Choroid plexus epithelial cell (primary cell): ENCODE data around the gene PRKAG3.
A peak's percentile ranks its signal among the peaks of the same experiment; 100 is the strongest.

Experiments used
- DNase-seq: peaks from one replicate; pipeline ENCODE4 v3.0.0-alpha.2; 2010; ENCODE audit warnings: low read depth
- H3K4me3 ChIP-seq: 2 replicates; pipeline ENCODE4 v1.5.1; 2011; ENCODE audit warnings: low read depth, mild to moderate bottlenecking, control low read depth, low read length, moderate library complexity
- CTCF ChIP-seq: conservative IDR thresholded peaks from 2 replicates; pipeline ENCODE4 v1.5.1; 2011; ENCODE audit warnings: low read depth, mild to moderate bottlenecking, control low read depth, inconsistent platforms, low read length, moderate library complexity

PRKAG3 gene

GRCh38 chr2:218798767-218799504 lies 32.7 kb downstream of the PRKAG3 start:
- no peak for TF ChIP-seq CTCF
- peak; percentile 53 for DNase-seq
- no peak overlapping the region for H3K4me3 ChIP-seq

- no peak overlapping the region for H3K4me3 ChIP-seq
- DNase-seq = no peak
- TF ChIP-seq CTCF = no peak
These were observed 34.9 kb downstream of the PRKAG3 start for GRCh38 chr2:218796691-218797090.

- TF ChIP-seq CTCF = no peak
- DNase-seq = no peak
- no peak overlapping the region for H3K4me3 ChIP-seq
These were observed 39.2 kb downstream of the PRKAG3 start for GRCh38 chr2:218792433-218792832.

- no peak for TF ChIP-seq CTCF
- H3K4me3 ChIP-seq = no peak overlapping the region
- DNase-seq = peak; percentile 16
These were observed 42.9 kb downstream of the PRKAG3 start for GRCh38 chr2:218788529-218789255.

- H3K4me3 ChIP-seq = no peak overlapping the region
- DNase-seq = no peak
- no peak for TF ChIP-seq CTCF
These were observed 45.5 kb downstream of the PRKAG3 start for GRCh38 chr2:218786133-218786532.

- DNase-seq = no peak
- no peak overlapping the region for H3K4me3 ChIP-seq
- TF ChIP-seq CTCF = no peak
These were observed 46.5 kb downstream of the PRKAG3 start for GRCh38 chr2:218785103-218785502.

GRCh38 chr2:218783688-218784087 lies 47.9 kb downstream of the PRKAG3 start:
- no peak overlapping the region for H3K4me3 ChIP-seq
- no peak for TF ChIP-seq CTCF
- DNase-seq = no peak
